SK-MEL-5 (cell line): ENCODE results near the gene CSNK1D. TPM values are rescaled to one million over a fixed set of nuclear protein-coding genes. Genes with fewer than 3 reads are reported as not detected.

Source experiments
- DNase-seq: peaks from one replicate; pipeline ENCODE4 v3.0.0-alpha.2; 2016; ENCODE audit warnings: low read depth, low spot score
- in situ Hi-C: cut with HindIII; loops from 2 replicates; pipeline ENCODE4 v1.10.0; 2016; ENCODE audit warnings: low sequenced_read_pairs, high pct_unique_total_duplicates, low pct_unique_long_range_greater_than_20kb
- total RNA-seq: library from RNA; depleted of rRNA; stranded (reverse); fragments of >200 nt; shearing (Covaris generic); gene quantifications from 2 replicates; pipeline ENCODE4 v1.2.3, GENCODE V29; 2014

CSNK1D gene
- total RNA-seq, 1 experiment from 2014 or later = 23.6 TPM

- DNase-seq = no peak
- in situ Hi-C loops = no loop called here
Observed at GRCh38 chr17:82248815-82249674, 24.5 kb downstream of the CSNK1D start.

- DNase-seq = no peak
- in situ Hi-C loops = no loop called here
Observed at GRCh38 chr17:82247856-82248671, 25.4 kb downstream of the CSNK1D start.

- in situ Hi-C loops = no loop called here
- DNase-seq = no peak
Observed at GRCh38 chr17:82247182-82247823, 26.2 kb downstream of the CSNK1D start.

GRCh38 chr17:82246365-82247181 is 26.9 kb downstream of the CSNK1D start:
- no peak for DNase-seq
- in situ Hi-C loops = no loop called here

- no peak for DNase-seq
- in situ Hi-C loops = no loop called here
Observed at GRCh38 chr17:82246040-82246364, 27.5 kb downstream of the CSNK1D start.

- in situ Hi-C loops = no loop called here
- DNase-seq = no peak
Observed at GRCh38 chr17:82245134-82246039, 28.1 kb downstream of the CSNK1D start.

GRCh38 chr17:82244413-82245133 is 28.9 kb downstream of the CSNK1D start:
- peak; percentile 80 for DNase-seq
- in situ Hi-C loops = no loop called here

GRCh38 chr17:82243648-82244412 is 29.7 kb downstream of the CSNK1D start:
- no peak for DNase-seq
- in situ Hi-C loops = no loop called here

- in situ Hi-C loops = no loop called here
- no peak for DNase-seq
Observed at GRCh38 chr17:82242977-82243647, 30.4 kb downstream of the CSNK1D start.

GRCh38 chr17:82242698-82242976 is 30.9 kb downstream of the CSNK1D start:
- in situ Hi-C loops = no loop called here

GRCh38 chr17:82241926-82242697 is 31.4 kb downstream of the CSNK1D start:
- in situ Hi-C loops = no loop called here
- DNase-seq = no peak

More at GRCh38 chr17:82242698-82242976, 30.9 kb downstream of the CSNK1D start:
- no peak for DNase-seq

- peak; percentile 48 for DNase-seq
- in situ Hi-C loops = no loop called here
Observed at GRCh38 chr17:82241183-82241925, 32.1 kb downstream of the CSNK1D start.

- in situ Hi-C loops = no loop called here
- no peak for DNase-seq
Observed at GRCh38 chr17:82240506-82241182, 32.9 kb downstream of the CSNK1D start.
